H9 (cell line): ENCODE measurements around the gene HLA-F. TPM values are rescaled to one million over a fixed set of nuclear protein-coding genes. Genes with fewer than 3 reads are reported as not detected.

Experiments used
- DNase-seq: peaks from one replicate; pipeline ENCODE4 v3.0.0-alpha.2; 2017
- H2AFZ ChIP-seq: one replicate; pipeline ENCODE4 v1.6.1; 2013; ENCODE audit warnings: mild to moderate bottlenecking, low read length, control low read depth, moderate library complexity
- H2AK5ac ChIP-seq: 2 replicates; pipeline ENCODE4 v1.6.1; 2013; ENCODE audit warnings: low read length, control low read depth, mixed read lengths; ENCODE audit not compliant: insufficient read length
- H2BK120ac ChIP-seq: one replicate; pipeline ENCODE4 v1.6.1; 2013; ENCODE audit warnings: low read depth, mild to moderate bottlenecking, low read length, control low read depth, inconsistent platforms; ENCODE audit not compliant: poor library complexity, severe bottlenecking
- H2BK12ac ChIP-seq: 2 replicates; pipeline ENCODE4 v1.6.1; 2013; ENCODE audit warnings: low read length, control low read depth, mixed read lengths, low read depth; ENCODE audit not compliant: insufficient read length
- H2BK15ac ChIP-seq: 2 replicates; pipeline ENCODE4 v1.6.1; 2013; ENCODE audit warnings: low read depth, low read length, control low read depth
- H2BK20ac ChIP-seq: one replicate; pipeline ENCODE4 v1.6.1; 2013; ENCODE audit warnings: low read depth, mild to moderate bottlenecking, low read length, control low read depth, inconsistent platforms; ENCODE audit not compliant: poor library complexity, severe bottlenecking
- H2BK5ac ChIP-seq: 2 replicates; pipeline ENCODE4 v1.6.1; 2013; ENCODE audit warnings: low read length, control low read depth, mixed read lengths; ENCODE audit not compliant: insufficient read length
- H3K14ac ChIP-seq: 2 replicates; pipeline ENCODE4 v1.6.1; 2013; ENCODE audit warnings: low read length, control low read depth; ENCODE audit not compliant: insufficient read depth
- H3K18ac ChIP-seq: 2 replicates; pipeline ENCODE4 v1.6.1; 2013; ENCODE audit warnings: low read depth, mild to moderate bottlenecking, mixed read lengths, low read length, control low read depth; ENCODE audit not compliant: insufficient read length
- H3K23ac ChIP-seq: 2 replicates; pipeline ENCODE4 v1.6.1; 2013; ENCODE audit warnings: low read length, control low read depth, mixed read lengths, low read depth; ENCODE audit not compliant: insufficient read length
- H3K23me2 ChIP-seq: 2 replicates; pipeline ENCODE4 v1.6.1; 2013; ENCODE audit warnings: low read depth, mild to moderate bottlenecking, mixed read lengths, low read length, control low read depth; ENCODE audit not compliant: insufficient read length, poor library complexity, severe bottlenecking
- H3K27ac ChIP-seq: 2 replicates; pipeline ENCODE4 v1.5.1; 2013; ENCODE audit warnings: low read length, control low read depth, mixed read lengths, low read depth; ENCODE audit not compliant: insufficient read length
- H3K27me3 ChIP-seq: 2 replicates; pipeline ENCODE4 v1.6.1; 2013; ENCODE audit warnings: low read length, control low read depth, inconsistent platforms; ENCODE audit not compliant: insufficient read depth
- H3K4ac ChIP-seq: 2 replicates; pipeline ENCODE4 v1.6.1; 2013; ENCODE audit warnings: low read depth, mild to moderate bottlenecking, control low read depth, inconsistent platforms, low read length, moderate library complexity
- H3K4me1 ChIP-seq: 2 replicates; pipeline ENCODE4 v1.6.1; 2013; ENCODE audit warnings: low read length, control low read depth, inconsistent platforms; ENCODE audit not compliant: insufficient read depth
- H3K4me2 ChIP-seq: 2 replicates; pipeline ENCODE4 v1.6.1; 2013; ENCODE audit warnings: low read length, control low read depth, mixed read lengths; ENCODE audit not compliant: insufficient read length, insufficient read depth
- H3K56ac ChIP-seq: 2 replicates; pipeline ENCODE4 v1.6.1; 2013; ENCODE audit warnings: low read depth, mild to moderate bottlenecking, mixed read lengths, low read length, control low read depth; ENCODE audit not compliant: insufficient read length
- H3K79me1 ChIP-seq: 2 replicates; pipeline ENCODE4 v1.6.1; 2013; ENCODE audit warnings: low read depth, mild to moderate bottlenecking, moderate library complexity, low read length, control low read depth, inconsistent platforms; ENCODE audit not compliant: insufficient read depth, poor library complexity, severe bottlenecking
- H3K79me2 ChIP-seq: 2 replicates; pipeline ENCODE4 v1.6.1; 2013; ENCODE audit warnings: low read length, control low read depth, inconsistent platforms; ENCODE audit not compliant: insufficient read depth
- H3K9ac ChIP-seq: 2 replicates; pipeline ENCODE4 v1.6.1; 2013; ENCODE audit warnings: low read length, control low read depth, mixed read lengths; ENCODE audit not compliant: insufficient read length; ENCODE audit errors: extremely low read depth
- H3K9me3 ChIP-seq: one replicate; pipeline ENCODE4 v1.6.1; 2013; ENCODE audit warnings: low read depth, low read length, inconsistent platforms; ENCODE audit not compliant: control insufficient read depth
- H3T11ph ChIP-seq: one replicate; pipeline ENCODE4 v1.6.1; 2013; ENCODE audit warnings: mild to moderate bottlenecking, low read length, control low read depth, inconsistent platforms
- H4K20me1 ChIP-seq: one replicate; pipeline ENCODE4 v1.6.1; 2013; ENCODE audit not compliant: control insufficient read depth, insufficient read length, insufficient read depth
- H4K5ac ChIP-seq: 2 replicates; pipeline ENCODE4 v1.6.1; 2013; ENCODE audit warnings: low read depth, mild to moderate bottlenecking, mixed read lengths, low read length, control low read depth; ENCODE audit not compliant: insufficient read length
- H4K8ac ChIP-seq: replicated peaks from 2 replicates; pipeline ENCODE4 v1.6.1; 2013; ENCODE audit warnings: low read length, control low read depth, mixed read lengths, low read depth; ENCODE audit not compliant: insufficient read length
- H4K91ac ChIP-seq: 2 replicates; pipeline ENCODE4 v1.6.1; 2013; ENCODE audit warnings: low read depth, mild to moderate bottlenecking, moderate library complexity, mixed read lengths, low read length, control low read depth; ENCODE audit not compliant: insufficient read length
- H3K27ac Mint-ChIP-seq, 3 experiments: 2 replicates in 2 of 3; 3 replicates in 1 of 3; pipeline ENCODE4 v1.8.0; 2020 to 2021; ENCODE audit warnings: mixed read lengths in 3 of 3, mild to moderate bottlenecking in 1 of 3, moderate library complexity in 1 of 3
- H3K27me3 Mint-ChIP-seq: 2 replicates; pipeline ENCODE4 v1.8.0; 2021; ENCODE audit warnings: low read depth, mild to moderate bottlenecking, moderate library complexity, mixed read lengths
- H3K36me3 Mint-ChIP-seq, 3 experiments: 2 replicates in 2 of 3; 3 replicates in 1 of 3; pipeline ENCODE4 v1.8.0; 2020 to 2021; ENCODE audit warnings: low read depth in 3 of 3, mixed read lengths in 3 of 3; ENCODE audit not compliant: insufficient read depth in 1 of 3
- H3K4me1 Mint-ChIP-seq, 2 experiments: 2 replicates each; pipeline ENCODE4 v1.8.0; 2020; ENCODE audit warnings: mixed read lengths in 2 of 2
- H3K4me3 Mint-ChIP-seq, 2 experiments: 2 replicates in 1 of 2; 3 replicates in 1 of 2; pipeline ENCODE4 v1.8.0; 2020 to 2021; ENCODE audit warnings: mild to moderate bottlenecking in 2 of 2, mixed read lengths in 2 of 2, moderate library complexity in 1 of 2
- H3K9me3 Mint-ChIP-seq, 2 experiments: 2 replicates in 1 of 2; 3 replicates in 1 of 2; pipeline ENCODE4 v1.8.0; 2020; ENCODE audit warnings: mild to moderate bottlenecking in 2 of 2, mixed read lengths in 2 of 2, moderate library complexity in 1 of 2
- WGBS: extraction: QIAGEN DNeasy Blood & Tissue Kit; methylation state at CpG from one replicate; pipeline ENCODE4 v1.1.7; 2013; ENCODE audit warnings: missing lambda C conversion rate, low lambda C conversion rate, mixed read lengths; ENCODE audit not compliant: insufficient read length; ENCODE audit errors: extremely low coverage; 5-methylcytosine and 5-hydroxymethylcytosine counted together
- total RNA-seq: library from RNA; stranded (reverse); gene quantifications from 2 replicates; pipeline ENCODE4 v1.2.1, GENCODE V29; 2021
- TF ChIP-seq, protein P1 (sequence below): fragments of 200-600 bp; sonication (generic); conservative IDR thresholded peaks from 3 replicates; pipeline ENCODE4 v1.8.0; 2021; ENCODE audit warnings: antibody characterized with exemption, mild to moderate bottlenecking

HLA-F gene
- total RNA-seq, 1 experiment from 2014 or later: 7.4 TPM

DNA sequence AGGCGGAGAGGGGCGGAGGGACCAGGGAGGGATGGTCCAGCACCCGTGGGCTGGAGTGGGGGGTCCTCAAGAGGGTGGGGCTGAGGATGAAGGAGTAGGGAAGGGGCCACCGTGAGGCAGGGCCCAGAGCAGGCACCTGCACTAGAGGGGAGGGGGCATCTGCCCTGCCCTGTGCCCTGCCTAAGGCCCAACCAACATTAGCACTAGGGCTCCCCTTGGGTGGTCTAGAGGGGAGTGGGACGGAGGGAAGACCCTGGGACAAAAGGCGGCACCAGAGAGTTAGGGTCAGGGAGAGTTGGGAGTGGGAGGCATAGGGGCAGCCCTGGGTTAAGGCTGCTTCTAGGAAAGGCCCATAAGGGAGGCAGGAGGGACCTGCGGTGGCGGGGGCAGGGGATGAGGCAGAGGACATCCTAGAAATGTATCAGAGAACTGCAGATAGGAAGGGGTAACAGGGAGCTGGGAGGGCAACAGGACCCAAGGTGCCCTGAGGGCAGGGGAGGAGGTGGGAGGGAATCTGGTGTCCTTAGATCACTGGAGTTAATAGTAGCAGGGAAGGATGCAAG, 24.5 kb downstream of the HLA-F start:
- H2BK120ac ChIP-seq: no peak overlapping the region
- H2BK15ac ChIP-seq: no peak overlapping the region
- no CpG with 5 or more reads among the region's 8 CpGs for WGBS
- H4K5ac ChIP-seq: no peak overlapping the region
- H3K23me2 ChIP-seq: peaks cover 18% of the 10 kb centered on the region
- DNase-seq: no peak
- H3K4me1 Mint-ChIP-seq: peaks cover 21 to 22% of the 10 kb centered on the region in 2 experiments
- no peak overlapping the region for H4K91ac ChIP-seq
- no peak overlapping the region for H4K8ac ChIP-seq
- no peaks in the 10 kb centered on the region for H4K20me1 ChIP-seq
- peaks cover 6% of the 10 kb centered on the region; the same call in 1 of the 2 replicates for H3K27me3 ChIP-seq
- no peak overlapping the region for H3K27ac ChIP-seq
- no peak overlapping the region for H3K18ac ChIP-seq
- no peak overlapping the region for H2AK5ac ChIP-seq
- no peak overlapping the region for H3K9ac ChIP-seq
- peak overlapping the region; percentile 82 to 94 for H3K4me3 Mint-ChIP-seq
- H2AFZ ChIP-seq: no peak overlapping the region
- no peak overlapping the region for H3T11ph ChIP-seq
- no peaks in the 10 kb centered on the region for H3K4me1 ChIP-seq
- no peak overlapping the region for H2BK12ac ChIP-seq
- no peaks in the 10 kb centered on the region for H3K9me3 ChIP-seq
- H2BK5ac ChIP-seq: no peak overlapping the region
- H3K36me3 Mint-ChIP-seq: peaks cover 0 to 17% (median 6%) of the 10 kb centered on the region in 3 experiments; a peak in 6 of 7 replicates
- H2BK20ac ChIP-seq: no peak overlapping the region
- no peak overlapping the region; a peak in 1 of 7 replicates for H3K27ac Mint-ChIP-seq
- H3K23ac ChIP-seq: no peak overlapping the region
- TF ChIP-seq, protein P1, sequence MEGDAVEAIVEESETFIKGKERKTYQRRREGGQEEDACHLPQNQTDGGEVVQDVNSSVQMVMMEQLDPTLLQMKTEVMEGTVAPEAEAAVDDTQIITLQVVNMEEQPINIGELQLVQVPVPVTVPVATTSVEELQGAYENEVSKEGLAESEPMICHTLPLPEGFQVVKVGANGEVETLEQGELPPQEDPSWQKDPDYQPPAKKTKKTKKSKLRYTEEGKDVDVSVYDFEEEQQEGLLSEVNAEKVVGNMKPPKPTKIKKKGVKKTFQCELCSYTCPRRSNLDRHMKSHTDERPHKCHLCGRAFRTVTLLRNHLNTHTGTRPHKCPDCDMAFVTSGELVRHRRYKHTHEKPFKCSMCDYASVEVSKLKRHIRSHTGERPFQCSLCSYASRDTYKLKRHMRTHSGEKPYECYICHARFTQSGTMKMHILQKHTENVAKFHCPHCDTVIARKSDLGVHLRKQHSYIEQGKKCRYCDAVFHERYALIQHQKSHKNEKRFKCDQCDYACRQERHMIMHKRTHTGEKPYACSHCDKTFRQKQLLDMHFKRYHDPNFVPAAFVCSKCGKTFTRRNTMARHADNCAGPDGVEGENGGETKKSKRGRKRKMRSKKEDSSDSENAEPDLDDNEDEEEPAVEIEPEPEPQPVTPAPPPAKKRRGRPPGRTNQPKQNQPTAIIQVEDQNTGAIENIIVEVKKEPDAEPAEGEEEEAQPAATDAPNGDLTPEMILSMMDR: no peak
- H3K14ac ChIP-seq: no peak overlapping the region; the same call in 1 of the 2 replicates
- H3K27me3 Mint-ChIP-seq: peaks cover 62% of the 10 kb centered on the region
- H3K4me2 ChIP-seq: peak overlapping the region; percentile 73
- H3K56ac ChIP-seq: no peak overlapping the region
- peaks cover 0 to 4% of the 10 kb centered on the region in 2 experiments; a peak in 3 of 5 replicates for H3K9me3 Mint-ChIP-seq
- H3K4ac ChIP-seq: no peak overlapping the region
- no peaks in the 10 kb centered on the region for H3K79me2 ChIP-seq
- H3K79me1 ChIP-seq: no peaks in the 10 kb centered on the region
